ENCODE measurements around the gene MPHOSPH9.

MPHOSPH9 gene

DNA sequence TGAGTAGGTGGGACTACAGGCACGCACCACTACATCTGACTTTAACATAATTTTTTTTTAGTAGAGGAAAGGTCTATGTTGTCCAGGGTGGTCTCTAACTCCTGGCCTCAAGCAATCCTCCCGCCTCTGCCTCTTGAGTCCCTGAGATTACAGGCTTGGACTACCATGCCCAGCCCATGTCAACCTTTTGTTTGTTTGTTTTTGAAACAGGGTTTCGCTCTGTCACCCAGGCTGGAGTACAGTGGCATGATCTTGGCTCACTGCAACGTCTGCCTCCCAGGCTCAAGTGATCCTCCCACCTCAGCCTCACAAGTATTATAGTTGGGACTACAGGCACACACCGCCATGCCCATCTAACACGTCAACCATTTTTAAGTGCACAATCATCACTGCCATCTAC is 111.3 kb downstream of the MPHOSPH9 start:
- no peak for DNase-seq

- DNase-seq: no peak
Observed at GRCh38 chr12:123120452-123121166, 112.3 kb downstream of the MPHOSPH9 start.

- DNase-seq: no peak
Observed at GRCh38 chr12:123119808-123120207, 113.1 kb downstream of the MPHOSPH9 start.

DNA sequence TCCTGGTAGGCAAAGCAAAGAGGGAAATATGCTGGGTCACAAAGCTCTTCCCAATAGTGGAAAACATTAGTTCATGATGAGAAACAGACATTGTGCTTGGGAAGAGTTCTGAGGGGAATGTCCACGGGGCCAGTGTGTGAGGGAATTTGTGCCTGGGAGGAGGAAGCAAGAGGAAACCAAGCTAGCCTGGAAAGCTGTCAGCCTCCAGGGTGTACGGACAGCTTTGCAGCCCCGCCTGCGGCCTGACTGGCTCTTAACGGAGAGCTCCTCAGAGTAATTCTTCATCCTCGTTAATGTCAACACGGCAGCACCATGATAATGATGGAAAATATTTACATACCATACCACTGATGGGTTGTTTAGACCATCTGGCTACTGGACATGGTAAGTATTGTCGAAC is 114.4 kb downstream of the MPHOSPH9 start:
- no peak for DNase-seq

DNA sequence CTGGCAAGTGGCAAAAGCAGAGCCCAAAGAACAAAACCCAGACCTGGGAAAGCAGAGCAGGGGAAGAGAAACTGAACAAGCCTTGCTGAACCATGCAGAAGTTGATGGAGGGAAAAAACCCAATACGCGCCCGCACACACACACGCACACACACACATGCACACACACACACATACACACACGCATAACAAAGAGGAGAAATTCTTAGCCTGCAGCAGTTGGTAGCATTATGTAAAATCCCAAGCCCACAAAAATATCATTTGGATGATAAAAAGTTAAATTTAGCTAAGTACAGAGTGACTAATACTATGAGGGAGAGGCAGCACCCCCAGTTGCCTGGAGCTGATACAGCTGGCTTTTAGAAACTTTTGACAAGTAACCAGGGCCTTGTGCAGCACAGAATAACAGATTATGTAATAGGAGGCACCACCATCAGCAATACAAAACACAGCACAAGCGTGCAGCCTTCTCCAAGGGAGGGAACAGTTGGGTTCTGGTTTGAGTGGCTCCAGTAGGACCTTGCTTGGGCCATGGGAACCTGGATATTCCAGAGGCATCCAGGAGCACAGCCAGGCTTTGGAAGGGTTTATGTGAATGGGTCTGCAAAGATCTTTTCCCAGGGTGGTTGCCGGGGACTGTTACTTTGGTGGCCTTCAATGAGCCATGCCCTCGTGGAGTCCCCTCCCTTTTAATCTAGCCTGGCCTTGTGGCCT is 117.4 kb downstream of the MPHOSPH9 start:
- peak; percentile 57 for DNase-seq

DNA sequence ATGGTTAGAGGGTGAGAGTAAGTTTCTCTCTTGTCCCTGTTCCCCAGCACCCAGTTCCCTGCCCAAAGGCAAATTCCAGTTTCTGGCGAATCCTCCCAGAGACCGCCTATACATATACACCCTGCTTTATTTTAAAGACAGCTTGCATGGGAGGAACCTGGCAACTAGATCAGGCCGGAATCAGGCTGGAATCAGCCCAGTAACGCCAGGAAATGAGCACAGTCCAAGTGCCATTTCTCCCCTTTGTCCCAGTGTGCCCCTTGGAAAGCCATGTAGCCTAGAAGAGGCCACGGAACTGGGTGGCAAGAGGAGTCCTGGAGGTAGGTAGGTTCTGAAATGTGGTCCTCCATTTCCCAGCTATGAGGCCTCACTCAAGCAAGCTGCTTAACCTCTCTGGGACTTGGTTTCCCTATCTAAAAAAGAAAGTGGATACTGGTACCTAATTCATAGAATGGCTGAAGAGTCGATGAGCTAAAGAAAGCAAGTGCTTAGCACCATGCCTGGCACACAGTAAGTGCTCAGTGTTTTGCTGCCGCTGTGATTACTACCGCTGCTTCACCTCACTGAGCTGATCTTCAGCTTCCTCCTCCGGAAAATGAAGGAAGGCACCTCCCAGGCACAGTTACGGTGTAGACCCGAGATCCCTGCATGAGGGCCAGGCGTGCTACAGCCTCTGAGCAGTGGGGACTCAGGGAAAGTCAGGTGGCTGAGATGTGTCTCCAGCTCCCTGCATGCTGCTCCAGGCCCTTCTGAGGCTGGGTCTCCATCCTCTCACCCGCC is 118.4 kb downstream of the MPHOSPH9 start:
- no peak for DNase-seq

DNA sequence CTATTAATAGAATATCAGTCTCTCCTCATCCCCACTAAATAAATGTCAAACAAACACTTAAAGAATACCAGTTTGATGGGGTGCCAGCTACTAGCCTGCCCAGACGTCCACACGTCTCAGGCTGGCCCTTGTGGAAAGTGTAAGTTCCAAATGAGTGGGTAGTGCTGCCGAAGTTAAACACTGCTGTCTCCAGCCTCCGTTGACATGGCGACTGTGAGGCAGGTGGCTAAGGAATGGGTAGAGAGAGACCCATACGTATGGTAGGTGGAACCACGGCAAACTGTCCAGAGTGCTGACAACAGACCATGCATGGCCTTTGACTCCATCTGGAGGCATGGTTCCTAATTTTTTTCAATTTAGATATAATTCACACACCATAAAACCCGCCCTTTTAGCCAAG is 119.9 kb downstream of the MPHOSPH9 start:
- DNase-seq: no peak

DNA sequence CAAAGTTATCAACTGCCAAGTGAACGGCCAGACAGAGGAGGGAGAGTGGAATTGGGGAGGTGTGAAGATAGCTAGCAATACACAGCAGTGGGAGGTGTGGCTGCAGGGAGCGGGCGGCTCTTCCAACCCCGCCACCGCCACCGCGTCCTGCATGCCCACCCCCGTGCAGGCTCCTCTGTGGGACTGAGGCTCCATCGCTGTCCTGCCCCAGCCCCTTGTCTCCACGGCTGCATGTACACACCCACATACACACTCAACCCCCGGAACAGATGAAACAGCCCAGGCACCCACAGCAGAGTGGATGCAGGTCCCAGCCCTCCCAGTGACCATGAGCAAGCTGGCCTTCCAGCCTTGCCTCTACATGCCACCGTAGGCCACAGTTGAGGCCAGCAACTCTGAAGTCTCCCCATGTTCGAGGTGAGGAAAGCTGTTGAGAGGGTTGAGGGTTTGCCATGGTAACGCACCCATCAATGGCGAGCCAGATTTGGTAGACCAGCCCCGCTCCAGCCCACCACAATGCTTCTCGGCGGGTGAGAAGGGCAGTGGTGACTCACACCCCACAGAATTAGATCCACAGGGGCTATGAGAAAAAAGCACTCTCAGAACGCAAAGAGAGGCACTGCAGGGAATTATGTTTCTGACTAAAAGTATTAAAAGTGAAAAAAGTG is 121.3 kb downstream of the MPHOSPH9 start:
- no peak for DNase-seq

- DNase-seq: peak; percentile 59
Observed at GRCh38 chr12:123109319-123109772, 123.6 kb downstream of the MPHOSPH9 start.

- DNase-seq: no peak
Observed at GRCh38 chr12:123108682-123109066, 124.3 kb downstream of the MPHOSPH9 start.

GRCh38 chr12:123107926-123108681 is 124.8 kb downstream of the MPHOSPH9 start:
- no peak for DNase-seq

DNA sequence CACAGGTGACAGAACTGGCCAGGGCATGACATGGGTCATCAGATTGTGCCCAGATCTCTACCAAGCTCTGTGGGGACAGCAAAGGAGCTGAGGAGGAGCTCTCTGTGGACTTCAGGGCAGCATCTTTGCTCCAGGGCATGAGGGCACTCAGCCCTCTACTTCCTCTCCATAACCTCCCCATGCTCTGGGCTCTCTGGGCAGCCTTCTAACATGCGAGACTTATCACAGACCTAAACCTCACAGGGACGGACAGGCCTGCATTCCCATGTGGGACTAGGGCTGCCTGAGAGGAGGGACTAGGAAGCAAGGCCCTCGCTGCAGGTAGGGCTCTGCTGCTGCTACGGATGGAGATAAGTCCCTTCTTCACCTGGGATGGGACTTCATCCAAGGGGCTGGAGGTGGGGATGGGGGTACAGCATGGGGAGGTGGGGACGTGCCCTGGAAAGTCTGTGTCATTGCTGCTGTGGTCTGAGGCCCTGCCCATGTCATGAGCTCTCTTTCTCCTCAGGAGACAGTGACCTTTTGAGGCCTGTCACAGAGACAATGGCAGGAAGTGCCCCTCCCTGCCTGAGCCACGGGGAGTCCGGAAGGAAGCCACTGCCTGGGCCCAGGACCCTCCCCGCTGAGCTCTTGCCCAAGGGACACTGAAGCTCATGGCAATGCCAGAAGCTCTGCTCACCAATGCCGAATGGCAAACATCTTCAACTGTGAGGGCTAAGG is 126.1 kb downstream of the MPHOSPH9 start:
- no peak for DNase-seq

DNA sequence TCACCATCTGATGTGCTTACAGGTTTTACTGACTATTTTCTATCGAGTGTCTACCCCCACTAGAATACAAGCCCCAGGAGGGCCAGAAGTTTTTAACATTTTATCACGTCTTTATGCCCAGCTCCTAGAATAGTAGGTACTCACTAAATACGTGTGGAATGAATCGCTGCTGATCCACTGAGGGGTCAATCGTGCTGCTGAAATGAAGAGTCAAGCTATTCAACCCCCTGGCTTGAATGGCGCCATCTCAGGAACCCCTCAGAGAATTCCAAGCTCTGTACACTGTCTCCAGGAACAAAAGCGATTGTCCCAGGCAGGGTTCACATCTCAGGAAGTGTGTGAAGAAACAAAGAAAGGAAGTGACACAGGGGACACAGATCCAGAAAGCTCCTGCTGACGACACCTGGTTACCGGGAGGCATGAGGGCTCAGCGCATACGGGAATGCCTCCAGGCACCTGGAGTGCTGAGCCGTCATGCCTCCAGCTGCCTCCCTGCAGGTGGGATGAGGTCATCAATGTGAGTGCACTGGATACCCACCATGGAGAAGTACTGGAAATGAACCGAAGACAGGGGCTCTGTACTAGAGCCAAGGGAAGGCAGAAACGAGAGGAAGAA is 127.6 kb downstream of the MPHOSPH9 start:
- DNase-seq: no peak

GRCh38 chr12:123104809-123105208 is 128.1 kb downstream of the MPHOSPH9 start:
- DNase-seq: no peak
